ENCODE data around the gene CYSTM1. TPM values are rescaled to one million over a fixed set of nuclear protein-coding genes. Genes with fewer than 3 reads are reported as not detected.

The CYSTM1 gene
- total RNA-seq, 1 experiment from 2014 or later = 93.5 TPM

DNA sequence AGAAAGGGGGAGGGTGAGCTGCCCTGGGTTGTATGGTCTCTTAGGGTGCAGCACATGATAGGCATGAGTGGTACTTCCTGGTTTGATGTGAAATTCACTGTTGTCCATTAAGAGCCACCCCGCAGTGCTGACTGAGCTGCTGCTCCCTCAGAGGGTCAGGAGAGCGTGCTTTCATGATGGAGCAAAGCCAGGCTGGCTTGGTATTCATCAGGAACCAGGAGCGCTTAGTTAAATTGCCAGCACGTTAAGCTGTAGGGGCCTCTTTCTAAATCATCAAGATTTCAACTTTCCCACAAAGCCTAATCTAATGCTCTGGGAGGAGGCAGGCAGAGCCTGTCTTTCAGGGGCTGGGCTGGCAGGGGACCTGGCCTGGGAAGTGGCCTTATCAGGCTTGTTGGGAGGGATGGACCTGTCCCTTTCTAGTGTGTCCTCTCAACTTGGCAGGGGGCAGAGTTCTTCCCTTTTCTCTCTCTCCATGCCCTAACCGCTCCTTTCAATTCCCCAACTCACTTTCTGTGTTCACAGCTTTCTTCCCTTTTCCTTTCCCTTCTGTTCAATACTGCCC lies 7.9 kb downstream of the CYSTM1 start:
- BruUV-seq (replicated peaks) = no TSS peak
- Histone ChIP-seq H3K9me3 (no peaks in the 10 kb centered on the region), H3K27me3 (replicated peaks; ENCODE audit: control insufficient read depth, insufficient read depth, low read length) (no peaks in the 10 kb centered on the region), H3K4me3 (ENCODE audit: low read depth, low read length) (no peak overlapping the region), H3K4me1 (peaks cover 22% of the 10 kb centered on the region; the same call in 1 of the 2 replicates), H3K36me3 (ENCODE audit: control insufficient read depth, insufficient read depth, low read length) (no peaks in the 10 kb centered on the region; the same call in 1 of the 2 replicates)
- Mint-ChIP-seq H3K9me3 (ENCODE audit: unreplicated experiment) (no peaks in the 10 kb centered on the region), H3K27me3 (ENCODE audit: insufficient read depth, unreplicated experiment) (no peaks in the 10 kb centered on the region), H3K4me1 (ENCODE audit: low read depth, unreplicated experiment) (peaks cover 23% of the 10 kb centered on the region), H3K4me3 (ENCODE audit: unreplicated experiment) (no peak overlapping the region), H3K27ac (ENCODE audit: unreplicated experiment) (no peak overlapping the region), H3K36me3 (ENCODE audit: insufficient read depth, unreplicated experiment) (peaks cover 6% of the 10 kb centered on the region)
- ChIA-PET POLR2A (no interaction called here), CTCF (no interaction called here)
- no peak for DNase-seq
- intact Hi-C loops (cut with micrococcal nuclease; ENCODE audit: unreplicated experiment) = no loop called here
- TF ChIP-seq, protein P1, sequence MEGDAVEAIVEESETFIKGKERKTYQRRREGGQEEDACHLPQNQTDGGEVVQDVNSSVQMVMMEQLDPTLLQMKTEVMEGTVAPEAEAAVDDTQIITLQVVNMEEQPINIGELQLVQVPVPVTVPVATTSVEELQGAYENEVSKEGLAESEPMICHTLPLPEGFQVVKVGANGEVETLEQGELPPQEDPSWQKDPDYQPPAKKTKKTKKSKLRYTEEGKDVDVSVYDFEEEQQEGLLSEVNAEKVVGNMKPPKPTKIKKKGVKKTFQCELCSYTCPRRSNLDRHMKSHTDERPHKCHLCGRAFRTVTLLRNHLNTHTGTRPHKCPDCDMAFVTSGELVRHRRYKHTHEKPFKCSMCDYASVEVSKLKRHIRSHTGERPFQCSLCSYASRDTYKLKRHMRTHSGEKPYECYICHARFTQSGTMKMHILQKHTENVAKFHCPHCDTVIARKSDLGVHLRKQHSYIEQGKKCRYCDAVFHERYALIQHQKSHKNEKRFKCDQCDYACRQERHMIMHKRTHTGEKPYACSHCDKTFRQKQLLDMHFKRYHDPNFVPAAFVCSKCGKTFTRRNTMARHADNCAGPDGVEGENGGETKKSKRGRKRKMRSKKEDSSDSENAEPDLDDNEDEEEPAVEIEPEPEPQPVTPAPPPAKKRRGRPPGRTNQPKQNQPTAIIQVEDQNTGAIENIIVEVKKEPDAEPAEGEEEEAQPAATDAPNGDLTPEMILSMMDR (IDR thresholded peaks at IDR 0.05; ENCODE audit: insufficient read depth in 1 of 2, low read depth in 1 of 2, low read length in 1 of 2, severe bottlenecking in 1 of 2, unreplicated experiment in 1 of 2) = no peak

DNA sequence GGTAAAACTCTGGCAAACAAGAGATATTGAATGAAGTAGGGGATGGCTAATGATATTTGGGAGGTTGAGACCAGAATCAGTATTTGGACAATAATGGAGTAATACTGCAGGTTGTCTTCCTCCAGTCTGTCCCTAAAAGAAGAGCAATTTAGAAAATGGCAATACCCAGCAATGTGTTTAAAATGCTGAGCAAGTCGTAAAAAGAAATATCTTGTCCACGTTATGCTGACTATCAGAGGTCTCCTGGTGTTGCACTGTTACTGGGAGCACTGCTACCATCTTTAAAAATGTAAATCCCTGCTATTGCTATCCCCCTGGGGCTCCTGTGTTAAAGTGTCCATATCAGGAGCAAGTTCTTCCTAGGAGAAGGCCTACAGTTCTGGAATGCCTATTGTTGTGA lies 10.4 kb downstream of the CYSTM1 start:
- Mint-ChIP-seq H3K9me3 (ENCODE audit: unreplicated experiment) (no peaks in the 10 kb centered on the region), H3K27ac (ENCODE audit: unreplicated experiment) (no peak overlapping the region), H3K4me3 (ENCODE audit: unreplicated experiment) (no peak overlapping the region), H3K27me3 (ENCODE audit: insufficient read depth, unreplicated experiment) (no peaks in the 10 kb centered on the region), H3K4me1 (ENCODE audit: low read depth, unreplicated experiment) (peaks cover 31% of the 10 kb centered on the region), H3K36me3 (ENCODE audit: insufficient read depth, unreplicated experiment) (peaks cover 6% of the 10 kb centered on the region)
- H3K4me1 ChIP-seq = peaks cover 15% of the 10 kb centered on the region; the same call in 1 of the 2 replicates
- ChIA-PET CTCF (no interaction called here), POLR2A (no interaction called here)
- H3K4me3 ChIP-seq (ENCODE audit: low read depth, low read length) = no peak overlapping the region
- TF ChIP-seq, protein P1 (IDR thresholded peaks at IDR 0.05; ENCODE audit: insufficient read depth in 1 of 2, low read depth in 1 of 2, low read length in 1 of 2, severe bottlenecking in 1 of 2, unreplicated experiment in 1 of 2) = no peak
- H3K36me3 ChIP-seq (ENCODE audit: control insufficient read depth, insufficient read depth, low read length) = no peaks in the 10 kb centered on the region
- no peaks in the 10 kb centered on the region for H3K27me3 ChIP-seq (replicated peaks; ENCODE audit: control insufficient read depth, insufficient read depth, low read length)
- no TSS peak for BruUV-seq (replicated peaks)
- H3K9me3 ChIP-seq = no peaks in the 10 kb centered on the region
- DNase-seq = no peak
- intact Hi-C loops (cut with micrococcal nuclease; ENCODE audit: unreplicated experiment) = no loop called here

DNA sequence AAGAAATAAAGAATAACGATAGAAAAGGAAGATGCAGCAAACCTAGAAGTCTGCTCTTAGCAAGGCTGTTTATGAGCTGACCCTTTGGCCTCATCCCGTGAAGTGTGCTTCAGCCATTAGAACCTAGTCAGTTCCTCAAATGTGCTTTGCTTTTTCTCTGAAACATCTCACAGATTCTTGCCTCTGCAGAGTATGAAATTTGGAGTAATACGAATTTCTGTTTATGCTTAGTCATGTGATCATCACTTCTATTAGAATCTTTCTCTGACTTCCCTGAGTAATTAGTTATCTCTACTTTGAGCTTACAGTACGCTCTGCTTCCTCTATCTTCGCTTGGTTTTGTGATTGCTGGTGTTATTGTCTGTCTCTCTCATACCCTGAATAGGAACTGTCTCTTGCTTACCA lies 11.3 kb downstream of the CYSTM1 start:
- no peak for DNase-seq
- Mint-ChIP-seq H3K9me3 (ENCODE audit: unreplicated experiment) (no peaks in the 10 kb centered on the region), H3K27me3 (ENCODE audit: insufficient read depth, unreplicated experiment) (no peaks in the 10 kb centered on the region), H3K27ac (ENCODE audit: unreplicated experiment) (no peak overlapping the region), H3K36me3 (ENCODE audit: insufficient read depth, unreplicated experiment) (peaks cover 6% of the 10 kb centered on the region), H3K4me3 (ENCODE audit: unreplicated experiment) (no peak overlapping the region), H3K4me1 (ENCODE audit: low read depth, unreplicated experiment) (peaks cover 30% of the 10 kb centered on the region)
- Histone ChIP-seq H3K36me3 (ENCODE audit: control insufficient read depth, insufficient read depth, low read length) (no peaks in the 10 kb centered on the region), H3K9me3 (no peaks in the 10 kb centered on the region), H3K4me3 (ENCODE audit: low read depth, low read length) (no peak overlapping the region), H3K4me1 (peaks cover 7% of the 10 kb centered on the region; the same call in 1 of the 2 replicates), H3K27me3 (replicated peaks; ENCODE audit: control insufficient read depth, insufficient read depth, low read length) (no peaks in the 10 kb centered on the region)
- POLR2A ChIA-PET = no interaction called here
- TF ChIP-seq, protein P1 (IDR thresholded peaks at IDR 0.05; ENCODE audit: insufficient read depth in 1 of 2, low read depth in 1 of 2, low read length in 1 of 2, severe bottlenecking in 1 of 2, unreplicated experiment in 1 of 2) = no peak
- no TSS peak for BruUV-seq (replicated peaks)
- CTCF ChIA-PET = no interaction called here
- intact Hi-C loops (cut with micrococcal nuclease; ENCODE audit: unreplicated experiment) = no loop called here

Measured in Caco-2 (cell line).